Astrocyte (in vitro differentiated cells and primary cell): ENCODE results near the gene SATB2.

Source experiments
- EZH2 ChIP-seq: IDR thresholded peaks from 2 replicates; pipeline ENCODE4 v1.6.1; 2012; ENCODE audit warnings: mild to moderate bottlenecking, low read length, inconsistent platforms; ENCODE audit not compliant: insufficient read depth
- TF ChIP-seq, protein P1 (sequence below): IDR thresholded peaks from 2 replicates; pipeline ENCODE4 v1.5.1; 2011; ENCODE audit warnings: low read depth, mild to moderate bottlenecking, inconsistent platforms, low read length, moderate library complexity; ENCODE audit not compliant: insufficient read depth

DNA sequence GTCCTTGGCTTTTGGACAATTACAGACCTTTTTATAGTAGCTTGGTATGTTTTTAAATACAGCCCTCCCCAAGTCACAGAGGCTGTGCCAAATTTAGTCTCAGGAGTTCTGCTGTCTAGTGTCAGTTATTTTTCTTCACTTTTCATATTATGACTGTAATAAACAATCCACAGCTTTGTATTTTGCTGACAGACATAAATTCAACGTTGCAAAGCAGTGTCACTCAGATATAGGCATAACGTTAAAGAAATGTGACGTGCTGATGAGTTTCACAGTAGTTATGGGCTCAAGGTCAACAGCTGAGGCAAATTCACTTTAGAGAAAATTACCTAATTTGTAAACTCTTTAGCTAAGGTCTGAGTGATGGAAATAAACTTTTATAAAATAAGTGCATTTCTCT is 151.6 kb downstream of the SATB2 start:
- no peak for TF ChIP-seq EZH2
- TF ChIP-seq, protein P1, sequence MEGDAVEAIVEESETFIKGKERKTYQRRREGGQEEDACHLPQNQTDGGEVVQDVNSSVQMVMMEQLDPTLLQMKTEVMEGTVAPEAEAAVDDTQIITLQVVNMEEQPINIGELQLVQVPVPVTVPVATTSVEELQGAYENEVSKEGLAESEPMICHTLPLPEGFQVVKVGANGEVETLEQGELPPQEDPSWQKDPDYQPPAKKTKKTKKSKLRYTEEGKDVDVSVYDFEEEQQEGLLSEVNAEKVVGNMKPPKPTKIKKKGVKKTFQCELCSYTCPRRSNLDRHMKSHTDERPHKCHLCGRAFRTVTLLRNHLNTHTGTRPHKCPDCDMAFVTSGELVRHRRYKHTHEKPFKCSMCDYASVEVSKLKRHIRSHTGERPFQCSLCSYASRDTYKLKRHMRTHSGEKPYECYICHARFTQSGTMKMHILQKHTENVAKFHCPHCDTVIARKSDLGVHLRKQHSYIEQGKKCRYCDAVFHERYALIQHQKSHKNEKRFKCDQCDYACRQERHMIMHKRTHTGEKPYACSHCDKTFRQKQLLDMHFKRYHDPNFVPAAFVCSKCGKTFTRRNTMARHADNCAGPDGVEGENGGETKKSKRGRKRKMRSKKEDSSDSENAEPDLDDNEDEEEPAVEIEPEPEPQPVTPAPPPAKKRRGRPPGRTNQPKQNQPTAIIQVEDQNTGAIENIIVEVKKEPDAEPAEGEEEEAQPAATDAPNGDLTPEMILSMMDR = no peak
